Bronchial epithelial cell (primary cell): ENCODE results near the gene MRPS33. TPM values are rescaled to one million over a fixed set of nuclear protein-coding genes. Genes with fewer than 3 reads are reported as not detected.
A peak's percentile ranks its signal among the peaks of the same experiment; 100 is the strongest.

ENCODE experiments used
- DNase-seq: peaks from one replicate; pipeline ENCODE4 v3.0.0-alpha.2; 2010; ENCODE audit warnings: low read depth
- FAIRE-seq: peaks from 2 replicates; lab custom pipeline; 2011; peaks lifted over from hg19 to GRCh38; lab: Jason Lieb, UNC
- H3K27me3 ChIP-seq: 2 replicates; pipeline ENCODE4 v1.5.1; 2011; ENCODE audit warnings: low read length; ENCODE audit not compliant: control insufficient read depth, insufficient read depth
- H3K36me3 ChIP-seq: 2 replicates; pipeline ENCODE4 v1.5.1; 2011; ENCODE audit warnings: low read length; ENCODE audit not compliant: control insufficient read depth, insufficient read depth
- H3K4me3 ChIP-seq: 2 replicates; pipeline ENCODE4 v1.5.1; 2011; ENCODE audit warnings: mild to moderate bottlenecking, low read depth, low read length, control low read depth
- total RNA-seq: library from RNA; depleted of rRNA; stranded (reverse); fragments of >200 nt; gene quantifications from 2 replicates; pipeline ENCODE4 v1.2.1, GENCODE V29; 2014
- TF ChIP-seq, protein P1 (sequence below): IDR thresholded peaks from 2 replicates; pipeline ENCODE4 v1.5.1; 2011; ENCODE audit warnings: mild to moderate bottlenecking, moderate library complexity, low read length, control low read depth, inconsistent platforms; ENCODE audit not compliant: insufficient read depth, severe bottlenecking

The MRPS33 gene
- total RNA-seq, 1 donor from 2014 or later, result 25.3 TPM

DNA sequence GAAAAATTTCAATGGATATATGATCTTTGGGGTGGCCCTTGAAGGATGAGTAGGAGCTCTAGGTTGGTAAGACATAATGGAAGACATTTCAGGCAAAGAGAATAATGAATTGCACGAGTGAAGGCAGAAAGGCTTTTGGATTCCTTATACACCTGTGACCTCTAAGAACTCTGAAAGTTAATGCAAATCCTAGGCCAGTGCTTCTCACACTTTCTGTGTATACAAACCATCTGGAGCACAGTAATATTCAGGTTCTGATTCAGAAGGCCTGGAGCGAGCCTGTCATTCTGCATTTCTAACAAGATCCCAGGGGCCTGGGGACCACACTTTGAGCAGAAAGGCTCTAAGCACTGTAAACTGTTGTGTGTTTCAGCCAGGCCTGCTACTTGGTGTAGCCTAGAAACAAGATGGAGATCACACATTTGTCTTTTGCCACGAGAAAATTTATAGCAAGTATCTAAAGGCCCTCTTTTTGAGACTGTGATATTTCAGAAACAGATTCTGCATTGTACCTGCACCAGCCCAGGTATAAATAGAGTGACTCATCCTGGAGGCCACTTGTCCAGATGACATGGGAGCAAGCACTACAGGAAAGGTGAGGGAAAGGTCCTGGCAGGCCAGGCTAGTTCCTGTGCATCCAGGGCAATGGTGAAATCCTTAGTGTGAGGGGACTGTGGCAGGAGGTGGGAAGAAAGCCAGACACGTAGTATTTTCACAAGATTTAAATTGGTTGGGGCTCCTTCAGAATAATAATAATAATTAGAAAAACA lies 24.4 kb downstream of the MRPS33 start:
- Histone ChIP-seq H3K4me3 (no peak overlapping the region), H3K27me3 (no peaks in the 10 kb centered on the region), H3K36me3 (no peaks in the 10 kb centered on the region)
- DNase-seq, result no peak
- no peak for FAIRE-seq
- TF ChIP-seq, protein P1, sequence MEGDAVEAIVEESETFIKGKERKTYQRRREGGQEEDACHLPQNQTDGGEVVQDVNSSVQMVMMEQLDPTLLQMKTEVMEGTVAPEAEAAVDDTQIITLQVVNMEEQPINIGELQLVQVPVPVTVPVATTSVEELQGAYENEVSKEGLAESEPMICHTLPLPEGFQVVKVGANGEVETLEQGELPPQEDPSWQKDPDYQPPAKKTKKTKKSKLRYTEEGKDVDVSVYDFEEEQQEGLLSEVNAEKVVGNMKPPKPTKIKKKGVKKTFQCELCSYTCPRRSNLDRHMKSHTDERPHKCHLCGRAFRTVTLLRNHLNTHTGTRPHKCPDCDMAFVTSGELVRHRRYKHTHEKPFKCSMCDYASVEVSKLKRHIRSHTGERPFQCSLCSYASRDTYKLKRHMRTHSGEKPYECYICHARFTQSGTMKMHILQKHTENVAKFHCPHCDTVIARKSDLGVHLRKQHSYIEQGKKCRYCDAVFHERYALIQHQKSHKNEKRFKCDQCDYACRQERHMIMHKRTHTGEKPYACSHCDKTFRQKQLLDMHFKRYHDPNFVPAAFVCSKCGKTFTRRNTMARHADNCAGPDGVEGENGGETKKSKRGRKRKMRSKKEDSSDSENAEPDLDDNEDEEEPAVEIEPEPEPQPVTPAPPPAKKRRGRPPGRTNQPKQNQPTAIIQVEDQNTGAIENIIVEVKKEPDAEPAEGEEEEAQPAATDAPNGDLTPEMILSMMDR, result no peak

DNA sequence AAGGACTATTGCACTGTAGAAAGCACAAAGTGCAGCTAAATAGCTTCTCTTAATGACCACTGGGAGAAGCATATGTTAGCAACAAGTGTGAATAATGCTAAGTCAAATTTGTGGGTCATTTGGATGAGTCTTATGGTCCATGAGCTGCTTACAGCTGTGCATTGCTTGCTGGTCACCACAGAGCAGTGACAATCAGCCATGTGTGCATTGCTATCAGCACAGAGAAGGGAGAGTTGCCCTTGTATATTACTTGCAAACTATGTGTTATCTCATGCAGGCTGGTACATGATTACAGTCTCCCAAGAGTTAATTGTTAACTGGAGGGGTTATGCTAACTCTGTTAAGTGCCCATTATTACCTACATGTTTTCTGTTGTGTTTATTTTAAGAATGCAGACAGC lies 25.7 kb downstream of the MRPS33 start:
- no peak for DNase-seq
- Histone ChIP-seq H3K4me3 (no peak overlapping the region), H3K36me3 (no peaks in the 10 kb centered on the region), H3K27me3 (no peaks in the 10 kb centered on the region)
- TF ChIP-seq, protein P1, result no peak
- no peak for FAIRE-seq

DNA sequence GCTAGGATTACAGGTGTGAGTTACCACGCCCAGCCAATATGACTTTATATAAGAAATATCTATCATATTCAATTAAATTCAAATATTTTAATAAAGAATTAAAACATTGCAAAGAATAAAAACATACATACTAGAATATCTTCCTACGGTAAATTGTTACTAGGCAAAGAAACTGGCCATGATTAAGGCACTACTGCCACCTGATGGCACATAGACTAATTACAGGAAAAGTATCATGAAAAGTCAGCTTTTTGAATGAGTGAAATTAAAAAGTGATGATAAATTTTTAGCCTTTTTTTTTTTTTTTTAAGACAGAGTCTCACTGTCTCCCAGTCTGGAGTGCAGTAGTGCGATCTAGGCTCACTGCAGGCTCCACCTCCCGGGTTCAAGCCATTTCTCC lies 30.9 kb downstream of the MRPS33 start:
- no peaks in the 10 kb centered on the region for H3K27me3 ChIP-seq
- no peaks in the 10 kb centered on the region for H3K36me3 ChIP-seq
- TF ChIP-seq, protein P1, result no peak
- H3K4me3 ChIP-seq, result no peak overlapping the region
- DNase-seq (no peak), FAIRE-seq (no peak)

DNA sequence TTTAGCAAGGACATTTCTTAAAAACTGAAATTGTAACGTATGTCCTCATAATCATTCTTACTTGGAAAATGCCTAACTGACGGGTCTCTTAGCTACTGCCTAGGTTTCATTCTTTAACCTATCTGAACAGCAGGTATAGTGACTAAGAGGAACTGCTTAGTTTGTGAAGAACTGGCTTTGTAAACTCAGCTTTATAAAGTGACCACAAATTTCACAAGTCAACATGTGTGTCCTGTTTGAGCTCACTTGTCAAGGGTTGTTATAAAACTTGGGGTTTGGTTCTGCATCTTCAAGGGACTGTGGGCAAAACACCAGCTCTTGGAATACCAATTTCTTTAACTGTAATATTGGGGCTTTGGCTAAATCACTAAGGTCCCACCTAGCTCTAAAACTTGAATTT lies 32.2 kb downstream of the MRPS33 start:
- Histone ChIP-seq H3K36me3 (no peaks in the 10 kb centered on the region), H3K4me3 (no peak overlapping the region), H3K27me3 (no peaks in the 10 kb centered on the region)
- TF ChIP-seq, protein P1, result no peak
- DNase-seq, result no peak
- no peak for FAIRE-seq

DNA sequence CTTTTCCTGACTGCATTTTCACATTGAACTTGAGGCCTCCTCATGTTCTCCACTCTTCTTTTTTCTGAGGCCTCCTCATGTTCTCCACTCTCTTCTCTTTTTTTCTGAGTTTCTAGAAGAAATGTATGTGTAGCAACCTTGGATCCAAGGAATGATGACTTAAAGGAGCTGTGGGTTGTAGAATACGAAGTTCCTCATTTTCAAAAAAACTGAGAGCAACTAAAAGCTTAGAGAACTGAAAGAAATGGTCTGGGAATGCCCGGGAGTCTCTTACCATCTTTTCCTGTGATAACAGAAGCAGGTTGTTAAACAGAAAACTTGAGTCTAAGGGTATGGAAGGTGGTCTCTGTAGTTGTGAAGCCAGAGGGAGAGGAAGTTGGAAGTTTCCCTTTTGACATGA lies 32.8 kb downstream of the MRPS33 start:
- FAIRE-seq (no peak), DNase-seq (no peak)
- Histone ChIP-seq H3K36me3 (no peaks in the 10 kb centered on the region), H3K27me3 (no peaks in the 10 kb centered on the region), H3K4me3 (no peak overlapping the region)
- TF ChIP-seq, protein P1, result no peak

DNA sequence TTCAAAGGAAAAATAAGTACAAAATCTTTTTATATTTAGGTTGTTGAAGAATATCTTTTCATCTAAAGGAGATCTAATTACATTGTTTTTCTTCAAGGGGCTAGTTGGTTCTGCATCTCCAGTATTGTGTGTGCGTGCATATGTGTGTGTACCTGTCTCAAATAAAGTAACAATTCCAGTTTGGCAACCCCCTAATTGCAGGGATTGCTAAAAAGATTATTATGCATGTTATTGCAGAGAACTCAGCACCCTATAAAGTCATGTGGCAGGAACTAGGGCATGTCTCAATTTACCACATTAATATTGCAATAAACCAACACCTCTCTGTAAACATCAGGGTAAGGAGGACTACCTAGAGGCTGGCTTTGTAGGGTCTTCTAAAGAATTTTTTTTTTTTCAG lies 37.0 kb downstream of the MRPS33 start:
- H3K36me3 ChIP-seq, result no peaks in the 10 kb centered on the region
- DNase-seq (peak; percentile 1), FAIRE-seq (no peak)
- no peaks in the 10 kb centered on the region for H3K27me3 ChIP-seq
- TF ChIP-seq, protein P1, result no peak
- no peak overlapping the region for H3K4me3 ChIP-seq
